GM21529 (cell line): Measurements from ENCODE around the gene CLIC1.

ENCODE experiments used
- ATAC-seq: cut with Tn5 transposase; IDR thresholded peaks from one replicate; pipeline ENCODE4 v1.9.1; 2021; ENCODE audit not compliant: unreplicated experiment

The CLIC1 gene

GRCh38 chr6:31736021-31736767 is at the start of gene CLIC1:
Gene CLIC1, minus strand, starts transcription at chr6:31736530. Its CDS starts 230 bp downstream, at chr6:31736300.
- ATAC-seq, result peak; percentile 24

GRCh38 chr6:31785475-31785874 is 49.1 kb upstream of the CLIC1 start:
- no peak for ATAC-seq

GRCh38 chr6:31784098-31784925 is 48.0 kb upstream of the CLIC1 start:
- no peak for ATAC-seq

GRCh38 chr6:31782126-31782855 is 46.0 kb upstream of the CLIC1 start:
- ATAC-seq, result no peak

GRCh38 chr6:31781244-31782125 is 45.2 kb upstream of the CLIC1 start:
- no peak for ATAC-seq

- ATAC-seq, result no peak
Observed at GRCh38 chr6:31780507-31781243, 44.3 kb upstream of the CLIC1 start.

GRCh38 chr6:31779908-31780307 is 43.6 kb upstream of the CLIC1 start:
- no peak for ATAC-seq

GRCh38 chr6:31778999-31779885 is 42.9 kb upstream of the CLIC1 start:
- ATAC-seq, result no peak

GRCh38 chr6:31778193-31778592 is 41.9 kb upstream of the CLIC1 start:
- ATAC-seq, result no peak

- ATAC-seq, result no peak
Observed at GRCh38 chr6:31777667-31778050, 41.3 kb upstream of the CLIC1 start.

GRCh38 chr6:31776989-31777666 is 40.8 kb upstream of the CLIC1 start, which contains the start of gene VWA7:
Gene VWA7, minus strand, starts transcription at chr6:31777328. Its CDS starts 549 bp downstream, at chr6:31776779.
- peak; percentile 68 for ATAC-seq

GRCh38 chr6:31776485-31776988 is 40.2 kb upstream of the CLIC1 start:
- no peak for ATAC-seq

GRCh38 chr6:31775633-31776484 is 39.5 kb upstream of the CLIC1 start:
- ATAC-seq, result no peak

- ATAC-seq, result no peak
Observed at GRCh38 chr6:31775184-31775583, 38.9 kb upstream of the CLIC1 start.

- ATAC-seq, result no peak
Observed at GRCh38 chr6:31771992-31772358, 35.6 kb upstream of the CLIC1 start.

- ATAC-seq, result no peak
Observed at GRCh38 chr6:31770860-31771259, 34.5 kb upstream of the CLIC1 start.

- ATAC-seq, result no peak
Observed at GRCh38 chr6:31769684-31770371, 33.5 kb upstream of the CLIC1 start.
